ENCODE data around the gene KCNAB2.

The KCNAB2 gene

GRCh38 chr1:6045561-6045960, at the start of gene KCNAB2:
Gene KCNAB2, plus strand, starts transcription at chr1:6045888. Its CDS starts 5,649 bp downstream, at chr1:6051537.
- no peak for DNase-seq

- DNase-seq = no peak
Measured at GRCh38 chr1:5996641-5997270, 48.9 kb upstream of the KCNAB2 start.

- DNase-seq = no peak
Measured at GRCh38 chr1:5997316-5997715, 48.4 kb upstream of the KCNAB2 start.

GRCh38 chr1:5998051-5998905, 47.4 kb upstream of the KCNAB2 start:
- DNase-seq = no peak

GRCh38 chr1:5998906-5999301, 46.8 kb upstream of the KCNAB2 start:
- no peak for DNase-seq

GRCh38 chr1:5999711-6000443, 45.8 kb upstream of the KCNAB2 start:
- DNase-seq = no peak

GRCh38 chr1:6000444-6001288, 45.0 kb upstream of the KCNAB2 start:
- no peak for DNase-seq

- peak; percentile 88 for DNase-seq
Measured at GRCh38 chr1:6001992-6002576, 43.6 kb upstream of the KCNAB2 start.

GRCh38 chr1:6002714-6003501, 42.8 kb upstream of the KCNAB2 start:
- DNase-seq = no peak

GRCh38 chr1:6003568-6004411, 41.9 kb upstream of the KCNAB2 start:
- peak; percentile 84 for DNase-seq

GRCh38 chr1:6004412-6005123, 41.1 kb upstream of the KCNAB2 start:
- DNase-seq = no peak

GRCh38 chr1:6005276-6005917, 40.3 kb upstream of the KCNAB2 start:
- no peak for DNase-seq

- no peak for DNase-seq
Measured at GRCh38 chr1:6006882-6007281, 38.8 kb upstream of the KCNAB2 start.

- DNase-seq = no peak
Measured at GRCh38 chr1:6007318-6008083, 38.2 kb upstream of the KCNAB2 start.

- no peak for DNase-seq
Measured at GRCh38 chr1:6008084-6008415, 37.6 kb upstream of the KCNAB2 start.

GRCh38 chr1:6008696-6009095, 37.0 kb upstream of the KCNAB2 start:
- no peak for DNase-seq

- no peak for DNase-seq
Measured at GRCh38 chr1:6009120-6010040, 36.3 kb upstream of the KCNAB2 start.

- no peak for DNase-seq
Measured at GRCh38 chr1:6010554-6010953, 35.1 kb upstream of the KCNAB2 start.

Measured in COR-L47 (cell line).